ACHN (cell line): ENCODE measurements around the gene RASGRF2.
"Not testable (repeated sequence)": the region's sequence is repeated elsewhere in the genome, so short reads cannot be mapped to it uniquely, and the experiment has no call there.

Experiments
- DNase-seq: peaks from one replicate; pipeline ENCODE4 v3.0.0-alpha.2; 2015
- in situ Hi-C: cut with HindIII; loops from 2 replicates; pipeline ENCODE4 v1.10.0; 2017; ENCODE audit warnings: low sequenced_read_pairs, low pct_ligation_motif_present, low pct_unique_long_range_greater_than_20kb

RASGRF2 gene

GRCh38 chr5:81265101-81265500 lies 304.9 kb downstream of the RASGRF2 start:
- DNase-seq: no peak
- in situ Hi-C loops: no loop called here

- DNase-seq: peak; percentile 47
- in situ Hi-C loops: no loop called here
Measured at GRCh38 chr5:81268521-81269196, 308.5 kb downstream of the RASGRF2 start.

GRCh38 chr5:81269751-81270393 lies 309.7 kb downstream of the RASGRF2 start:
- DNase-seq: no peak
- in situ Hi-C loops: no loop called here

GRCh38 chr5:81270394-81271027 lies 310.3 kb downstream of the RASGRF2 start:
- DNase-seq, in situ Hi-C loops: not testable (repeated sequence)
